Rectal smooth muscle tissue (tissue), 1 donor: Measurements from ENCODE around the gene TBC1D22A.
A peak's percentile ranks its signal among the peaks of the same experiment; 100 is the strongest.

Experiments
- H3K27ac ChIP-seq: one replicate; pipeline ENCODE4 v1.7.0; 2013; ENCODE audit warnings: low read depth, low read length, inconsistent platforms
- H3K27me3 ChIP-seq: one replicate; pipeline ENCODE4 v1.7.0; 2013; ENCODE audit warnings: low read length; ENCODE audit not compliant: control insufficient read depth, insufficient read depth
- H3K36me3 ChIP-seq: one replicate; pipeline ENCODE4 v1.7.0; 2013; ENCODE audit warnings: low read length; ENCODE audit not compliant: control insufficient read depth, insufficient read depth
- H3K4me1 ChIP-seq: one replicate; pipeline ENCODE4 v1.7.0; 2013; ENCODE audit warnings: low read length; ENCODE audit not compliant: control insufficient read depth, insufficient read depth
- H3K4me3 ChIP-seq: one replicate; pipeline ENCODE4 v1.7.0; 2013; ENCODE audit warnings: low read length
- H3K9ac ChIP-seq: one replicate; pipeline ENCODE4 v1.7.0; 2013; ENCODE audit warnings: low read length

The TBC1D22A gene

DNA sequence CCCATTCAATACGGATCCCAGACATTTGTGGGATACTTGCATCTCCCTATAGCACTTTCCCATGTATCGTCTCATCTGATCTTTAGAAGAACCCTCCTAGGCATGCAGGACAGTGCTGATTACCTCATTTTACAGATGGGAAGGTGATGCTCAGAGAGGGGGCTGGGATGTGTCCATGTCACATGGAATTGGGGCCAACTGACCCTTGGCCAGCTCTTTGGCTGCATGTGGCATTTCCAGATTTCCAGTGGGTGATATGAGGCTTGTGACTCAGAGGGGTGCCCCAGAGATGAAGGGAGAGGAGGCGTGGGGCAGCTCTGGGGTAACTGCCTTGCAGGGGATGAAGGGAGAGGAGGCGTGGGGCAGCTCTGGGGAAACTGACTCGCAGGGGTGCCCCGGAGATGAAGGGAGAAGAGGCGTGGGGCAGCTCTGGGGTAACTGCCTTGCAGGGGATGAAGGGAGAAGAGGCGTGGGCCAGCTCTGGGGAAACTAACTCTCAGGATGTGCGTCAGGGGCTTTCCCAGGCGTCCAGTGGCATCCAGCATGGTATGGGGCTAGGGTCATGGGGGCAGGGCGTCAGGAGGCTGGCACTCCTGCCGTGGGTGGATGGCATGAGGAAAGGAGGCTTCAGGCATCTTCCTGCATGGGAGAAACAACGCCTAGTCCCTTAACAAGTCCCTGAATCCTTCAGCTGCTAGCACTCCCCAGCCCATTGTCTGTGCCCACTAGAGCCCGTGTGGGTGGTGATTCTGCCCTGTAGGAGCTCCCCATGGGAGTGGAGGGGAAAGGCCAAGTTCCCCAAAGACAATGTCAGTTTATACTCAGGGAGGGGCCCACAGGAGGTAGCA is 12.5 kb upstream of the TBC1D22A start:
- H3K27me3 ChIP-seq: peaks cover 5% of the 10 kb centered on the region
- peaks cover 12% of the 10 kb centered on the region for H3K4me1 ChIP-seq
- peak overlapping the region; percentile 16 for H3K4me3 ChIP-seq
- H3K27ac ChIP-seq: no peak overlapping the region
- no peak overlapping the region for H3K9ac ChIP-seq
- no peaks in the 10 kb centered on the region for H3K36me3 ChIP-seq

DNA sequence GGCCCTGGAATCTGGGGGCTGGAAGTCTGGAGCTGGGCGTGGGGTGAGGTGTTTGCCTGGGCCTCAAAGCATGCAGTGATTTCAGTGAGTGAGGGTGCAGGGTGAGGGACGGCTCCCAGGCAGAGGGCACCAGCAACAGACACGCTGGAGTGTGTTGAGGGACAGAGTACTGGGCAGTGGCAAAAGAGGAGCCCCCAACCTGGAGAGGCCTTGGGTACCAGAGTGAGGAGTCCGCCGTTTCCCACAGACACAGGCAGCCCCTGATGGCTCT is 12.0 kb upstream of the TBC1D22A start:
- no peak overlapping the region for H3K27ac ChIP-seq

DNA sequence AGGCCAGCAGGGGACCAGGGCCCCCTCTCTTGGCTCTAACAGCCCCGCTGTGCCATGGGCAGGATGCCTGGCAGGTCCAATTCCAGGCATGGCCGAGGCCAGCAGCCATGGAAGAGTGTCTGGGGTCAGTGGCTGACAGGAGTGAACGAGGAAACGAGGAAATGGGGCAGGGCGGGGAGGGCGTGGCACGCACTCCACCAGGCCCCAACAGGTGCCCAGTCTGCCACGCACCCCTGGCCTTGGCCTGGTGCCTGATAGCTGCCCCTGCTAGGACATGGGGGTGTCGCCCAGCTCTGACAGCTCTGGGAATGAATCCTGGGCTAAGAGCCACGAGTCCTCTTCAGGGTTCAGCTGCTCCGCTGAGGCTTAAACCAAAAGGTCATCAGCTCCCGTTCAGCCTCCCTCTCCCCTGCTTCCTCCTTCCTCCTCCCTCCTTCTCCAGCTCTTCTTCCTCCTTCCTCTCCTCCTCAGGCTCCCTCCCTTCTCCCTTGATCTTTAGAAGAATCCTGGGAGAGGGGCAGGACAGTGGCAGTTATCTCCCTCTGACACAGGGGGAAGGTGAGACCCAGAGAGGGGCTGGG is 11.5 kb upstream of the TBC1D22A start:
- Histone ChIP-seq H3K9ac (no peak overlapping the region), H3K4me3 (peak overlapping the region; percentile 12), H3K27me3 (peaks cover 5% of the 10 kb centered on the region), H3K36me3 (no peaks in the 10 kb centered on the region), H3K27ac (no peak overlapping the region), H3K4me1 (peaks cover 12% of the 10 kb centered on the region)

More for the DNA sequence above, 12.0 kb upstream of the TBC1D22A start:
- Histone ChIP-seq H3K4me1 (peaks cover 12% of the 10 kb centered on the region), H3K27me3 (peaks cover 5% of the 10 kb centered on the region), H3K9ac (no peak overlapping the region), H3K36me3 (no peaks in the 10 kb centered on the region), H3K4me3 (no peak overlapping the region)

DNA sequence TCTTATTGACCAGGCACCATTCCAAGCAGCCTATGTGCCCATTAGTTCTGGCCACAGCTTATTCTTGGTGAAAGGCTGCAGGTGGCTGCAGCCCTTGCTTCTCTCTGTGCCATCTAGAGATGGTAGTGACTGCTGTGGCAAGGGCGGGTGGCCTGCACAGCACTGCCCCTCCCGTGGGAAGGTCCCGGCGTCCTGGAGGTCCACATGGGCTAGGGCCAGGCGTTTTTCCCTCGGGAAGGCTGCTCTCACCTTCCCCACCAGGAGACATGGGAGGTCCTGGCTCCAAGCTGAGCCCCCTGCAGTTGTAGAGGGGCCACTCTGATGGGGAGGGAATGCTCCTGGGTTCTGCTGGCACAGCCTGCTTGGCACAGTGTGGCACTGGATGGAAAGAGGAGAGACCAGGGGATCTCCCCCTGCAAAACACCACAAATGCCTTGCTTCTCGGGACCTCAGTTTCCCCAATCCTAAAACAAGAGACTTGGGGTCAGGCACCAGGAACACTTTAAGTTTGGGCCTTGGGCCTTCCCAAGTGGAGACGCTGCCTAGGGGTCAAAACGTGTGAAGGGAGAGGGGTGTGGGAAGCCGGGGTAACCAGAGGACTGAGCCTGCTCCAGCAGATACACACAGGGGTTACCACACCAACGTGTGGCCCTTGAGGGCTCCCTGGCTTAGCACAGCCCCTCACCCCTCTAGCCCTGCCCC is 10.0 kb upstream of the TBC1D22A start:
- no peak overlapping the region for H3K4me3 ChIP-seq
- peaks cover 5% of the 10 kb centered on the region for H3K27me3 ChIP-seq
- H3K9ac ChIP-seq: no peak overlapping the region
- peaks cover 12% of the 10 kb centered on the region for H3K4me1 ChIP-seq
- H3K36me3 ChIP-seq: no peaks in the 10 kb centered on the region
- H3K27ac ChIP-seq: no peak overlapping the region

DNA sequence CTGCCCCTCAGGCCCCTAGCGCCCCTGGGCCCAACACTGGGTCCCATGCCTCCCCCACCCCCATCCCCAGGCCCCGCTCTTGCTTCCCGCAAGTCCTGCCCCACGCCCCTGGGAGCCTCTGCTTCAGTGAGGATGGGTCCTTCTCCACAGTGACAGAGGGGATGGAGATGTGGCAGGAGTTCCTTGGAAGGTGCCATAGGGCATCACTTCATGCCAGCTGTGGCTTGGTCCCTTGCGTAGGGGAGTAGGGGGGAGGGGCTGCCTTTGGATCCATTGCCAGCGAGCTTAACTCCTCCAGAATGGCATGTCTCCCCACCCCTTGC is 9.5 kb upstream of the TBC1D22A start:
- Histone ChIP-seq H3K27me3 (peaks cover 5% of the 10 kb centered on the region), H3K4me1 (peaks cover 12% of the 10 kb centered on the region), H3K27ac (no peak overlapping the region), H3K36me3 (no peaks in the 10 kb centered on the region), H3K9ac (no peak overlapping the region), H3K4me3 (no peak overlapping the region)

- Histone ChIP-seq H3K27me3 (peaks cover 3% of the 10 kb centered on the region), H3K9ac (no peak overlapping the region), H3K4me3 (no peak overlapping the region), H3K36me3 (no peaks in the 10 kb centered on the region), H3K27ac (no peak overlapping the region), H3K4me1 (peaks cover 12% of the 10 kb centered on the region)
Observed at GRCh38 chr22:46753360-46753759, 9.1 kb upstream of the TBC1D22A start.

DNA sequence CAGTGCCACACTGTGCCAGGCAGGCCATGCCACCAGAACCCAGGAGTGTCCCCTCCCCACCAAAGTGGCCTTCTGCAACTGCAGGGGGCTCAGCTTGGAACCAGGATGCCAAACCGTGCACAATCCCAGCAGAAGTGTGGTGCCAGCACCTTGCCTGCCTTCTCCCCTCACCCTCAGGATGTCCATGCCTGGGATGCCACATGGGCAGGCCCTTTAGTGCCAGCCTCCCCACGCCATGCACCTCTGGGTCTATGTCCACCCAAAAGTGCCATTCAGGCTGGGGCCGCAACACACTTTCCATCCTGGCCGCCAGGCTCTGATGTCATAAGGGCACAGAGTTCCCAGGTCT is 8.7 kb upstream of the TBC1D22A start:
- H3K27me3 ChIP-seq: peaks cover 2% of the 10 kb centered on the region
- peaks cover 12% of the 10 kb centered on the region for H3K4me1 ChIP-seq
- no peaks in the 10 kb centered on the region for H3K36me3 ChIP-seq
- peak overlapping the region; percentile 60 for H3K27ac ChIP-seq
- H3K9ac ChIP-seq: no peak overlapping the region
- H3K4me3 ChIP-seq: peak overlapping the region; percentile 6

- H3K9ac ChIP-seq: no peak overlapping the region
- H3K27ac ChIP-seq: peak overlapping the region; percentile 60
- no peaks in the 10 kb centered on the region for H3K36me3 ChIP-seq
- peaks cover 11% of the 10 kb centered on the region for H3K4me1 ChIP-seq
- H3K4me3 ChIP-seq: peak overlapping the region; percentile 6
- H3K27me3 ChIP-seq: peaks cover 2% of the 10 kb centered on the region
Observed at GRCh38 chr22:46754110-46754799, 8.2 kb upstream of the TBC1D22A start.

DNA sequence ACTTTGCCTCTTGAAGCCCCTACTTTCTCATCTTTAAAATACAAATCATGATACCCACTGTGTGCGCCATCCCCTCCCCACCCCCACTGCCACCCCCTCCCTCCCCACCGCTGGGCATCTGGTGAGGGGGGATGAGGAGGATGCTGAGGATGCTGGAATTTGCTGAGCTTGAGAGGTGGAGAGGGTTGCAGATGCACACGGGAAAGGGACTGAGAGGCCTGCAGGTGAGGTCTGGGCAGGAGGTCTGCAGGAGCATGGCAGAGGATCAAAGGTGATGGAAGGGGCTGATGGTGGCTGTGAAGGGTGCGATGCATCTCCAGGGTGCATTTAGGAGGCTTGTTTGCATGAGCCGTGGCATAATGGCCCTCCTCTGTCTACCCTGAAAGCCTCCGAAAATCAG is 7.6 kb upstream of the TBC1D22A start:
- H3K27me3 ChIP-seq: no peaks in the 10 kb centered on the region
- H3K36me3 ChIP-seq: no peaks in the 10 kb centered on the region
- peaks cover 7% of the 10 kb centered on the region for H3K4me1 ChIP-seq
- no peak overlapping the region for H3K4me3 ChIP-seq
- H3K9ac ChIP-seq: no peak overlapping the region
- H3K27ac ChIP-seq: no peak overlapping the region

- Histone ChIP-seq H3K27me3 (no peaks in the 10 kb centered on the region), H3K36me3 (no peaks in the 10 kb centered on the region), H3K4me3 (no peak overlapping the region), H3K9ac (no peak overlapping the region), H3K4me1 (peaks cover 7% of the 10 kb centered on the region), H3K27ac (no peak overlapping the region)
Observed at GRCh38 chr22:46755525-46755924, 6.9 kb upstream of the TBC1D22A start.

DNA sequence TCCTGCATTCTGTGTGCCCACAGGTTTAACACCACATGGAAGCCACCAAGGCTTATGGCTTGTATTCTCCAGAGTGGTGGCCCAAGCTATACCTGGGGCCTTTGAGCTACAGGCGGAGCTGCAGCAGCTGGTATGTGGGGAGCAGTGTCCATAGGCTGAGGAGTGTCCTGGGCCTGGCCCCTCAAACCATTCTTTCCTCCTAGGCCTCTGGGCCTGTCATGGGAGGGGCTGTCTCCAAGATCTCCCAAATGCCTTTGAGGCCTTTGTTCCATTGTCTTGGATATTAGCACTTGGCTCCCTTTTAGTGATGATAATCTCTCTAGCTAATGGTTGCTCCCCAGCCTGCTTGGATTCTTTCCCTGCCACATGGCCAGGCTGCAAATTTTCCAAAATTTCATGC is 6.4 kb upstream of the TBC1D22A start:
- no peak overlapping the region for H3K4me3 ChIP-seq
- no peak overlapping the region for H3K27ac ChIP-seq
- no peaks in the 10 kb centered on the region for H3K27me3 ChIP-seq
- H3K36me3 ChIP-seq: no peaks in the 10 kb centered on the region
- no peak overlapping the region for H3K9ac ChIP-seq
- peaks cover 7% of the 10 kb centered on the region for H3K4me1 ChIP-seq

DNA sequence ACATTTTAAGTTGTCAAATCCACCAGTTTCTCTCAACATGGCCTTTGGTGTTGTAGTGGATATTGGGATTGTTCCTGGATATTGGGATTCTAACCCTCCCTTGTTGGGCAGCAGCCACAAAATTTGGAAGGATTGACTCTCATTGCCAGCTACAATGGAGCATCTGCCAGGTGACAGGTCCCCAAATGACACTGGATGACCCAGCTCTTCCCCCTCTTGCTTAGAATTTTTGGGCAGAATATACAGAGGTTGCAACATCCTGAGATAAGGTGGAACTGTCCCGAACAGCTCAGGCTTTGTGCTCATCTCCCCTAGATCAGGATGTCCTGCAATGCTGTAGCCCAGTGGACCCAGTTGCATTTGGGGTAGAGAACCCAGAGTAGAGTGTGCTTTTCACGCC is 5.3 kb upstream of the TBC1D22A start:
- Histone ChIP-seq H3K4me3 (no peak overlapping the region), H3K4me1 (peaks cover 9% of the 10 kb centered on the region), H3K27me3 (no peaks in the 10 kb centered on the region), H3K27ac (no peak overlapping the region), H3K9ac (no peak overlapping the region), H3K36me3 (no peaks in the 10 kb centered on the region)
